GM19372 (cell line): Measurements from ENCODE around the gene HORMAD1.
"Not testable (repeated sequence)": the region's sequence is repeated elsewhere in the genome, so short reads cannot be mapped to it uniquely, and the experiment has no call there.

Experiments
- ATAC-seq: cut with Tn5 transposase; IDR thresholded peaks from one replicate; pipeline ENCODE4 v1.9.1; 2021; ENCODE audit warnings: mild to moderate bottlenecking, low read depth, moderate library complexity; ENCODE audit not compliant: unreplicated experiment

The HORMAD1 gene

DNA sequence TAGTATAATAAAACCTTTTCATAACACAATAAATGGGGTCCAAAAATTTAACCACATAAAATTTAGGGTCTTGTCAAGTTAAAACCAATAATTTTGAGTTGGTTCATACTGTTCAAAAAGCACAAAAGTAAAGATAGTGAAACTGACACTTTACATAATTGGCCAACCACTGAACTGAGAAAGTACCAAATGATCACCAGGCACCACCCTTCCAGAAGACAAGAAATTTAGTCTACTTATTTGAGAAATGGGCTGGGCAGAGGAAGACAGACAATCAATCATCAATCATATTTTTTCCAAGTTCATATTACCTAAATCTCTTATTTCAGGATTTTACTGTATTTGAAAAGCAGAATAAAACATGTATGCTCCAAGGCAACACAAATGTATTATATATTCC lies 17.3 kb downstream of the HORMAD1 start:
- no peak for ATAC-seq

DNA sequence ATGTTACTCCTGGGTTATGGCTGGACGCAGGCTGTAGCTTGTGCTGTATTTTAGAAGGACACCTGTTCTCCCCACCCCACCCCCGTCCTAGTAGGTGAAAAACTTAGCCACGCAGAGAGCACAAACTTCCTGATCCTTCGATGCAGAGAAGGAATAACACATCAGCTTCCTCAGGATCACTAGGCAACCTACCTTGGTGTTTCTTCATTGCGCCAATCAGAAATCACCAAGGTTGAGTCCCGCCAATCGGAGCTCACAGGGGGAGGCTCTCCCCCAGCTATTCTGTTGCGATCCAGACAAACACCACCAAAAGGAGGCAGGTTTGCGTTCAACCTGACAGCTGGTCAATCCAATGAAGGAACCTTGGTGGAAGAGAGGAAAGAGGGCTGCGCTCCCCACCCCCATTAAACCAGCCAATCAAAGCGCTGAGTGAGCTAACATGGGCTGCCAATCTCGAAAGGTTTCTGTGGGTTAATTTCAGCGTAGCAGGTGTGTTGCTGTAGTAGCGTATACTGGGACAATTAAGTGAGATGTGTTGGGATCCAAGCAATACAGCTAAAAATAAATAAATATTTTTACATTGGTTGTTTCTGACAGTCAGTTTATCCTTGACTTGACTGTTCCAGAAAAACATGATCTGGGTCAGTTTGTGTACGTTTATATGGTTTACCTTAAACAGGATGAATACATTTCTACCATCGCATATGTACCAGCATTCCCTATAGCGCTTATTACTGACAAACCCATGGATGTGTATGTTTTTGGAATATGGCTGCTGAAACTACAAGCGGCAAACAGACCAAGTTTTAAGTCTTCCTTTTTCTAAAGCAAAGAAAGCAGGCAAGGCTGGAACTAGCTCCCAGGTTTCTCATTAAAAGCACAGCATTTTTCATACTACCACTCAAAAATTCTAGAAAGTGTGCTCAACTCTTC lies 23.4 kb downstream of the HORMAD1 start, which contains the start of gene GOLPH3L:
GOLPH3L (minus strand) TSS at position 160 of the 933 bp plus-strand sequence. CDS start 2,316 bp downstream, outside the sequence.
- ATAC-seq = peak; percentile 98

DNA sequence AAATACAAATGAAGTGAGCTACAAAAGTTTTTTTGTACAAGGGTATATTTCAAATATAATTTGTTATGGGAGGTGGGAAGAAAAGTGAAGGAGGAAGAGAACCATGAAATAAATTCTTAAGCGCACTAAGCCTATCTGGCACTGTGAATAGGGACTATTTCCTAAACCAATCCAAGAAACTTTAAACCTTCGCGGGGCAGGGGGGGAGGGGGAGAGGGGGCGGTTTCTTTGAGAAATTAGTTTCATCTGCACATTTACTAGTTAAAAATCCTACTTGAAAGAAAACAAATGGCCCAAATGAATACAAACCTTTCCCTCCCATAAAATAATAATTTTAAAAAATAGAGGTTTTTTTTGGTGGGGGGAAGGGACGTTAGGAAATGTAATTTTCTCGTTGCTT lies 24.1 kb downstream of the HORMAD1 start:
- ATAC-seq = no peak

DNA sequence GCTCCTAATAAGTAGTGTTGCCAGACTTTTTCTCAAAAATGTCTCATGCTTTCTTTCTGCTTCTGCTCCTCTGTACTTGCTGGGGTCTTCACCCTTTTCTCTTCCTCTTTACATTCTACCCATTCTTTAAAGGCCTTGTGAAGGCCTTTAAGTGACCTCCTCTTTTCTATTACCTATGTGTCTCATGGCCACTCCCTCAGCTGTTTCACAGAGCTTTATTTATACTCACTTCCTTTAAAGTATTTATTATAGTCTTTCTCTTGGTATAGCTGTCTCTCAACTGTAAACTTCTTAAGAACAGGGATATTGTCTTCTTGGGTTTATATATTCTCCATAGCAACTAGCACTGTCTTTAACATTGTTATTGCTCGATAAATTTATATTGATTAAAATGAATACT lies 24.5 kb downstream of the HORMAD1 start:
- no peak for ATAC-seq

DNA sequence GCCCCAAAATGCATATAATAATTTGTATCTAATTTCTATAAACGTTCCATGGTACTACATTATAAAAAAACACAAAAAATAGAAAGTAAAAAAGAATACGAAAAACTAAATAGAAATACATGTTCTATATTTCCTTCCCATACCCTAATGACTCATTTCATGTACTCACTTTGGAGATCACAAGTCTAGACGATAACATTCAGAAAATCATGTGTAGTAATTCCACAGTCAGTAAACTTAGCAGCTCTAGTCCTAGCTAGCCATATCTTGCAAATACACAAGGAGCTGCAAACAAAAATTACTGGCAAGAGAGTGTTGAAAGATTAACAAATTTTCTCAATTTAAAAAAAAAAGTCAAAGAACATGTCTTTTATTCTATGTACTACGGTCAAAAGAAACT lies 25.1 kb downstream of the HORMAD1 start:
- ATAC-seq = no peak

DNA sequence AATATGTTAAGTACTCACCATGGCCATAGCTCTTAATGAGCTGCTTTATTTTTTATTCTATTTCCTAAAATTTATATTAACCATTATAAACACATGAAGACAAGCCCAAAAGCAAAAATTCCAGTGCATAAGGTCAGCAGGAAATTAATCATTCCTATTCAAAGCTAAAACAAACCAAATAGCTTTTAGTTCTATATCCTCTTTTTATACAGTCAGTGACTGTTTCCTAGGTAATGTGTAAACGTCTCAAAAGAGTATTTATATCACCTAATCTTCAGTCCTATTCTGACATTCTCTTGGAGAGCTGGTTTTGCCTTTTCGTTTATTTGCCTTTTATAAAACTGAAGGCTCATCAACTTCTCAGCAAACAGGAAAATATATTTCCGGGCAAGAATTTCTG lies 28.0 kb downstream of the HORMAD1 start:
- ATAC-seq = no peak

DNA sequence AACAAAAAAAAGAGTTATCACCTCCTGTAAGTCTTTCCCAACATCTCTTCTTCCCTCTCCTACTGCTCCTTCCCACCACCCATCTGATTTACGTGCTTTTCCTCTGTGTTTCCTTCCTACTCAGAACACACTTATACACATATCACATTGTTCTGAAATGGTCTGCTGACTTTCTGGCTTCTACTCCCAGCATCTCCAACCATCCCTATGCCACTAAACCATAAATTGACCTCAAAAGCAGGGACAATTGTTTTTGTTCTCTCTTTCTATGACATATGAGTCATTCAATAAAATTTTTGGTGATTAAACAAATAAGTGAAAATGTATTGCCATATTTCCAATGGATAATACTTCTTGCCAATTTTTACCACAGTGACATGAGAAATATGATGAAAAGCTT lies 31.9 kb downstream of the HORMAD1 start:
- ATAC-seq = no peak

DNA sequence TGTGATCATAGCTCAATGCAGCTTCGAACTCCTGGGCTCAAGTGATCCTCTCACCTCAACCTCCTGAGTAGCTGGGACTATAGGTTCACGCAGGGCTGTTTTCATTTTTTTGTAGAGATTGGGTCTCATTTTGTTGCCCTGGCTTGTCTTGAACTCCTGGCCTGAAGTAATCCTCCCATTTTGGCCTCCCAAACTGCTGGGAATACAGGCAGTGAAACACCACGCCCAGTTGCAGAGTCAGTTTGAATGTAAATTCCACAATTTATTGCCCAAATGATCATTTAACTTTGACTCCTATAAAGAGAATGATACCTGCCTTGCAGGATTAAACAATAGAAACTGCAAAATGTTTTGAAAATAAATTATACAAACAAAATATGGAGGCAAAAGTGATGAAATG lies 34.4 kb downstream of the HORMAD1 start:
- no peak for ATAC-seq

DNA sequence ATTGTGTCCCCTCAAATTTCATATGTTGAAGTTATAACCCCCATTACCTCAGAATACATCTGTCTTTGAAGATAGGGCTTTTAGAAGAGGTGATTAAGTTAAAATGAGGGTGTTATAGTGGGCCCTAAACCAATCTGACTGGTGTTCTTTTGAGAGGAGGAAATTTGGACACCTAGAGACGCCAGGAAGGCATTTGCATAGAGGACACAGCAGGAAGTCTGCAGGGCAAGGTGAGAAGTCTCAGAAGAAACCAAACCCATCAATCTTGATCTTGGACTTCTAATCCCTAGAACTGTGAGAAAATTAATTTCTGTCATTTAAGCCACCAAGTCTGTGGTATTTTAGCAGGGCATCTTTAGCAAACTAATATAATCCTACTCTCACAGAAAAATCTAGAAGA lies 36.8 kb downstream of the HORMAD1 start:
- no peak for ATAC-seq

DNA sequence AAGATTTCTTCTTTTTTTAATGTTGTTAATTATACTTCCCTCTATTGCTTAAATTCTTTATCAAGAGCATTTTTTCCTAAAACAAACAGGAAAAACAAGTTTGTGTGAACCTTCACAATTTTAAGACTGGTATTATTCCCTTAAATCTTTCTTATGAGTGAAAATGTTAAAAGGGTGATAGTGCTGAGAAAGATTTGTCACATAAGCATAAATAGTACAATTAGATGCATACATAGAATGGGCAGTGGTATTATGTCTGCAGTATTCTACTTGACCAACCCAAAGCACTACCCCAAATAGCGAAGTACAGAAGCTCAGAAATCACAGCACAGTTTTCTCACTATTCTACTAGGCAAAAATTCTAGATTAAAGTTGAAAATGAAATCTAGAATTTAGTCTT lies 41.7 kb downstream of the HORMAD1 start:
- no peak for ATAC-seq

DNA sequence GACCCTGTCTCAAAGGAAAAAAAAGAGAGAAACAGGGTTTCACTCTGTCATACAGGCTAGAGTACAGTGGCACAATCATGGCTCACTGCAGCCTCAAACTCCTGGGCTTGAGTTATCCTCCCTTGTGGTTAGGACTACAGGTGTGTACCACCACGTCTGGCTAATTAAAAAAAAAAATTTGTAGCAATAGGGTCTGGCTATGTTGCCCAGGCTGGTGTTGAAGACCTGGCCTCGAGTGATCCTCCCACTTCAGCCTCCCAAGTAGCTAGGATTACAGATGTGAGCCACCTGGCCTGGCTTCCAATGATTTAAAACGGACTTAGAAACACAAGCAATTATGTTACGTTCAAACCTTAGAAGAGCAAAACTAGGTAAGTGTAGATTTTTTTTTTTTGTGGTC lies 45.8 kb downstream of the HORMAD1 start:
- no peak for ATAC-seq

DNA sequence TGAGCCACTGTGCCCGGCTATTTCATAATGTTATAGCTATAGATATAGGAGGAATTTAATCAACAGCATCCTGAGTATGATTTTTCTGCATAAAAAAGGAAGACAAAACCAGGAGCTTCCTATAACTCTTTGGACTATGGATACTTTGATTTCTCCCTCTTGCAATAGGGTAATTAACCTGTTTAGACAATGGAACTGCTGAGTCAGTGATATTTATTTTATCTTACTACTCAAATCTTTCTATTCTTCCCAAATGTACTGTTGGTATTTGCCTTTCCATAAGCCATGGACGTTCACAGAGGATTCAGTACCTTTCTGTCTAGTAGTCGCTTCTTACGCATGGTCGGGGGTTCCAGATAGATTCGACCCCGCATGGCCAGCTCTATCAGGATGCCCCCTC lies 57.4 kb downstream of the HORMAD1 start:
- ATAC-seq = no peak

DNA sequence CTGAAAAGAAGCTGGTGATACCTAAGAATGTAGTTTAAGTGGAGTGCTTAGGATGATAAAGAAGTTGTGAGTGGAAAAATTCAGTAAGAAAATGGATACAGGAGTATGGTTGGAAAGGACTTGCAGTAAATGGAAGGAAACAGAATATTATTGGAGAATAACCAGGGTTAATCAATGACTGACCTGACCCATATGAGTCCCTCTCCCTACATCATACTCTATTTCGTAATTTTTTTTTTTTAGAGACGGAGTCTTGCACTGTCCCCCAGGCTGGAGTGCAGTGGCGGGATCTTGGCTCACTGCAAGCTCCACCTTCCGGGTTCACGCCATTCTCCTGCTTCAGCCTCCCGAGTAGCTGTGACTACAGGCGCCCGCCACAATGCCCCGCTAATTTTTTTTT lies 57.9 kb downstream of the HORMAD1 start:
- no peak for ATAC-seq

DNA sequence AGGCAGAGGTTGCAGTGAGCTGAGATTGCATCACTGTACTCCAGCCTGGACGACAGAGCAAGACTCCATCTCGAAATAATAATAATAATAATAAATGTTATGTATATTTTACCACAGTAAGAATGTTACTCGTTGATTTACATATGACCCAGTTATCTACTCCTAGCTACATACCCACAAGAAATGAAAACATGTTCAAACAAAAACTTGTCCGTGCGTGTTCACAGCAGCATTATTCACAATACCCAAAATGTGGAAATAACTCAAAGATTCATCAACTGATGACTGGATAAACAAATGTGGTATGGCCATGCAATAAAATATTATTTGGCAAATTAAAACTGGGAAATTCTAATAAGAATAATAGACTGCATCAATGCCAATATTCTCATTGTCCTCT lies 59.5 kb downstream of the HORMAD1 start:
- no peak for ATAC-seq

DNA sequence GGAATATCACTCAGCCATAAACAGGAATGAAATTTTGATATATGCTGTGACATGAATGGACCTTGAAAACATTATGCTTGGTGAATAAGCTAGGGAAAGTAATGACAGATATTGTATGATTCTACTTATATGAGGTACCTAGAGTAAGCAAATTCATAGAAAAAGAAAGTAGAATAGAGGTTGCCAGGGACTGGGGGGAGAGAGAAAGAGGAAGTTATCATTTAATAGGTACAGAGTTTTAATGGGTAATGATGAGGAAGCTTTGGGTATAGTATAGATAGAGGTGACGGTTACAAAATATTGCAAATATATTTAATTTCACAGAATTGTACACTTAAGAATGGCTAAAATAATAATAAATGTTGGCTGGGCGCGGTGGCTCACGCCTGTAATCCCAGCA lies 60.1 kb downstream of the HORMAD1 start:
- ATAC-seq = no peak

DNA sequence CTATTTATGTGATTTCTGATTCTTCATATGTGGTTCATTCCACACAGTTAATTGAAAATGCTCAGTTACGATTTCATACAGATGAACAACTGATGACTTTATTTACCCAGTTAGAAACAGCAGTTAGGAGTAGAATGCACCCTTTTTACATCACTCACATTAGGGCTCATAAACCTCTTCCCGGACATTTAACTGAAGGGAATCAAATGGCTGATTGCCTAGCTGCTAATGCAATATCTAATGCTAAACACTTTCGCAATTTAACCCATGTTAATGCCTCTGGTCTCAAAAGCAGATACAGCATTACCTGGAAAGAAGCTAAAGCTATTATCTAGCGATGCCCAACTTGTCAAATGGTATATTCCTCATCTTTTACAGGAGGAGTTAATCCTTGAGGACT lies 63.6 kb downstream of the HORMAD1 start:
- ATAC-seq = not testable (repeated sequence)

DNA sequence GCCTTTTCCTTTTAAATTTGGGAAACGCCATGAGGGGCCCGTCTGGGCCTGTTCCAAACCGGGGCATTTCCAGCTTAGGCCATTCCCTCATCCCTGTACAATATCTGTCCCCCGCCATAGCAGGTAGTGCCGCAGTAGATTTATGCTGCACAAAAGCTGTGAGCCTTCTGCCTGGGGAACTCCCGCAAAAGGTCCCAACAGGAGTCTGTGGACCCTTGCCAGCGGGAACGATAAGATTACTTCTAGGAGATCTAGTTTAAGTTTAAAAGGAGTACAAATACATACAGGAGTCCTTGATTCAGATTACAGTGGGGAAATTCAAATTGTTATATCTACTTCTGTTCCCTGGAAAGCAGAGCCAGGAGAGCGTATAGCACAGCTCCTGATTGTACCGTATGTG lies 66.1 kb downstream of the HORMAD1 start:
- ATAC-seq = not testable (repeated sequence)

DNA sequence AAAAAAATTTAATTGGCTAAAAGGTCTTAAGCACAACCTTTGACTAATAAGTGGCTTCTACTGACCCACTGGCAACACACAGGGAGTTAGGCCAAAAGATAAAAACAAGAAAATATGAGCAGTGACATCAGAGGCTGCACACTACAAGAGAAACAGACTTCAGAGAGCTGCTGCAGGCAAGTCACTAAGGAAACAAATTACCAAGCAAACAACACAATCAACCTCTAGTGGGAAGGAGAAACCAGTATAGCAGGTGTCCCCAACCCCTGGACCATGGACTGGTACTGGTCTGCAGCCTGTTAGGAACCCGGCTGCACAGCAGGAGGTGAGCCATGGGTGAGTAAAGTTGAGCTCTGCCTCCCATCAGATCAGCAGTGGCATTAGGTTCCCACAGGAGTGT lies 70.5 kb downstream of the HORMAD1 start:
- no peak for ATAC-seq

DNA sequence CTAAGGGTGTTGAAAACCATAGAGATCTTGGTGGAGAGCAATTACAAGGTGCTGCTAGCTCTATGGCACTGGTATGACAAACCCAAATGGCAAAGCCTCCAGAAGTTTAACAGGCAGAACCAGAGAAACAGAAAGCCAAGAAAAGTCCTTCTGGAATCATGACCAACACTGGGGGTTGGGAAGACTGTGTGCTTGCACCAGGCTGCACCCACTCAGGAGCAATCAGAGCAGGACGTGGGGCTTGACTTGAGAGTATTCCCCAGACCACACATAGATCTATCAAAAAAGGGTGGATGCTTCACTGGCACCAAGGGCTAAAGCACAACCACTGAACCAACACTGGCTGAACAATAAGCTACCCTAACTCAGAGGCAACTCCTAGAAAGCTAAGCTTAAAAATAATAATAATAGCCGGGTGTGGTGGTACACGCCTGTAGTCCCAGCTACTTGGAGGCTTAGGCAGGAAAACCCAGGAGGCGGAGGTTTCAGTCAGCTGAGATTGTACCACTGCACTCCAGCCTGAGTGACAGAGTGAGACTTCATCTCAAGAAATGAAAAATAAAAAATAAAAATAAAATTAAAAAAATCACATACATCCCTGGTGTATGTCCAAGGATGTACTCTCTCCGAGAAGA lies 71.1 kb downstream of the HORMAD1 start:
- no peak for ATAC-seq
